GM18873 (cell line): ENCODE data around the gene EXD1.
"Not testable (repeated sequence)": the region's sequence is repeated elsewhere in the genome, so short reads cannot be mapped to it uniquely, and the experiment has no call there.

ENCODE experiments used
- ATAC-seq: cut with Tn5 transposase; IDR thresholded peaks from one replicate; pipeline ENCODE4 v1.9.1; 2021; ENCODE audit warnings: mild to moderate bottlenecking, moderate library complexity, moderate number of reproducible peaks; ENCODE audit not compliant: unreplicated experiment, low FRiP score

EXD1 gene

GRCh38 chr15:41230650-41231421, at the start of gene EXD1, which contains the start of gene CHP1:
Gene EXD1 (minus strand): TSS chr15:41230757. CDS start chr15:41226575, 4,182 bp downstream.
Gene CHP1 (plus strand): TSS chr15:41231268. CDS start chr15:41231383, 115 bp downstream.
- ATAC-seq: peak; percentile 80

DNA sequence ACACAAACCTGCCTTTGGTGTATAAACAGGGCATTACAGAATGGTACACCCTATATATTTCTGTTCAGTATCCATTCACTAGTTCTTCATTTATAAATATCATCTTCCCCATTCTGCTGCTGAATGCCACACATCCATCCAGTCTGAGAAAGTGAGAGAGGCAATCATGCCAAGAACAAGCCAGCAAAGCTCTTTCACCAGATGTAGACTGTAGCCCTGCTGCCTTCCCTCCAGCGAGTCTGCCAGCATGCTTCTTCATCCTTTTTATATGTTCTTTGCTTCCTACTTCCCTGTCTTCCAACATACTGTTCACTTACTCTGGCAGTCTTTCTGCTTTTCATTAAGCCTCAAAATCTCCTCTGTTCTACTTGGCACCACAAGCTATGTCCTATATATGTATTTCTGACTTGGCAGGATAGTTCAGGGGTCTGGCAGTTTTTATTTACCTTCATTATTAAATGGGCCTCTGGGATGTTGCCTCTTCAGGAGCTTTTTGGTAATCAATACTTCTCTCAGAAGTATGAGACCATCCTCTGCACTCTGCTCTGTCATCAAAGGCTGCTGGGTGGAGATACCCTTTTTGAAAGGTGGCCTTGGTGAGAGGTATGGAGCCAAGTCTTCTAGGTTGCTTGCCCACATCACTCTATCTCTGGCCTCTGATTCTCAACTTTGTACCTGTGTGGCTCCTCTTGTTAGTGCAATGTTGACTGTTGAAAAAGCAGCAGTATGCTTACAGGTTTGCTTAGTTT, 49.2 kb upstream of the EXD1 start:
- no peak for ATAC-seq

- ATAC-seq: no peak
These were observed 47.8 kb upstream of the EXD1 start for GRCh38 chr15:41278319-41278718.

DNA sequence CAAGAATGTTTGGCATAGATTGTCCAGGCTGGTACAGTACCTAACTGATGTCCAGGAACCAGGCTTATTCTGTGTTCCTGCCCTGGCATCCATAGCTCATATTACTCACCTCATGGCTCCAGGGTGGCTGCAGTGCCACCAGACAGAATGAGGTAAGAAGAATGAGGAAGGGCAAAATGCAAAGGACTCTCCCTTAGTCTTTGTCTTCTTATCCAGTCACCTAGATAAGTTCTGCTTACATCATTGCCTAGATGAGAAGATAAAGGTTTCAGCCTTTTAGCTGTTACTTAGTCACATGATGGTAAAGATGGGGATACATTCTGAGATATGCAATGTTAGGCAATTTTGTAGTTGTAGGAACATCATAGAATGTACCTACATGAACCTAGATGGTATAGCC, 46.3 kb upstream of the EXD1 start:
- ATAC-seq: no peak

- ATAC-seq: no peak
These were observed 39.3 kb upstream of the EXD1 start for GRCh38 chr15:41269887-41270286.

GRCh38 chr15:41263891-41264351, 33.4 kb upstream of the EXD1 start:
- no peak for ATAC-seq

- no peak for ATAC-seq
These were observed 32.0 kb upstream of the EXD1 start for GRCh38 chr15:41262571-41262970.

DNA sequence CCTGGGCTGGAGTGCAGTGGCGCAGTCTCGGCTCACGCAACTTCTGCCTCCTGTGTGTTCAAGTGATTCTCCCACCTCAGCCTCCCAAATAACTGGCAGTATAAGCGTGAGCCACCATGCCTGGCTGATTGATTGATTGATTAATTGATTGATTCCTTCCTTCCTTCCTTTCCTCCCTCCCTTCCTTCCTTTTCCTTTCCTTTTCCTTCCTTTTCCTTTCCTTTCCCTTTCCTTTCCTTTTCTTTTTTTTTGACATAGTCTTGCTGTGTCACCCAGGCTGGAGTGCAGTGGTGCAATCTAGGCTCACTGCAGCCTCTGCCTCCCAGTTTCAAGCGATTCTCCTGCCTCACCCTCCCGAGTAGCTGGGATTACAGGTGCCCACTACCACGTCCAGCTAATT, 30.4 kb upstream of the EXD1 start:
- ATAC-seq: not testable (repeated sequence)

DNA sequence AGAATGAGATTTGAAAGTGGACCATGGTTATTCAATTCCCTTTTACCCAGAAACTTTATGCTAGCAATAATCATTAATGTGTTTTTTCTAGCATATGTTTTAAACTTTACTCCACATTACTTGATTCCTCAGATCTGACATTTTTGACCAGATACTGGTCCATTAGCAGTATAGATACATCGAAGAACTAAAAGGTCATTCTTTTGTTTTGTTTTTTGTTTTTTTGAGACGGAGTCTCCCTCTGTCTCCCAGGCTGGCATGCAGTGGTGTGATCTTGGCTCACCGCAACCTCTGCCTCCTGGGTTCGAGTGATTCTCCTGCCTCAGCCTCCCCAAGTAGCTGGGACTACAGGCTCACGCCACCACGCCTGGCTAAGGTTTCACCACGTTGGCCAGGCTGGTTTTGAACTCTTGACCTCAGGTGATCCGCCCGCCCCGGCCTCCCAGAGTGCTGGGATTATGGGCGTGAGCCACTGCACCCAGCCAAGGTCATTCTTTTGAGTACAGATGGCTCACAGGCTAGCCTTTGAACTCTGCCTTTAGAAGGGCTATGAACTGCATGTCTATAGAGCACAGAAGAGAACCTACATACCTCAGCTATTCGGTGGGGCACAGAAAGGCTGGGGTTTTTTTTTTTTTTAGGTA, 29.1 kb upstream of the EXD1 start:
- ATAC-seq: no peak

DNA sequence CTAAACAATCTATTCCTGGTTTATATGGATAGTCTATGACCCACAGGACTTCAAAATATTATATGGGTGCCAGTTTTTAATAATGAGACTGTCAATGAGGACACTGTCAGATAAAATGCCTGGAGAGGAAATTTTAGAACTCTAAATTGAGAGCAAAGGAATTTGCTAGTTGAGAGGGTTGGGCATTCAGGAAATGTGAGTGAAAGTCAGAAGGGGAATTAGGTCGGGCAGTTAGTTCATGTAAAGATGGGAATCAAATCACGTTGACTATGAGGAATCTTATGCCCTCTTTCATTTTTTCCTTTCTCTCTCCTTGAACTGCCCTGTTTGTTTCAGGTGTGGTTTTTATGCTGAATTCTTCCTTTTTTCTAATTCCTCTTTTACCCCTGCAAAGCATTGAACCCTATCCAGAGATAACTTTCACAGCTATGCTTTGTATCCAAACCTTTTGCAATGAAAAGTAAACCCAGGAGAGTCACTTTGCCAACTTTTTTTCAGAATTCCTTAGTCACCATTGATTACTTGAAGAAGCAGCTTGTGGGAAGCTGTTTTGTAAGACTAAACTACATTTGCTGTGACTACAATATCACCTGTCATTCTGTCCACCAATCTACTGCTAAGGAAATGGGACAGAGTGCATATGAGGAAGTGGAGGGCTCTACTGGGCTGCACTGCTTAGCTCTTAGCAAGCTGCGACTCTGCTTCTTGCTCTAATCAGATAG, 28.4 kb upstream of the EXD1 start:
- no peak for ATAC-seq

DNA sequence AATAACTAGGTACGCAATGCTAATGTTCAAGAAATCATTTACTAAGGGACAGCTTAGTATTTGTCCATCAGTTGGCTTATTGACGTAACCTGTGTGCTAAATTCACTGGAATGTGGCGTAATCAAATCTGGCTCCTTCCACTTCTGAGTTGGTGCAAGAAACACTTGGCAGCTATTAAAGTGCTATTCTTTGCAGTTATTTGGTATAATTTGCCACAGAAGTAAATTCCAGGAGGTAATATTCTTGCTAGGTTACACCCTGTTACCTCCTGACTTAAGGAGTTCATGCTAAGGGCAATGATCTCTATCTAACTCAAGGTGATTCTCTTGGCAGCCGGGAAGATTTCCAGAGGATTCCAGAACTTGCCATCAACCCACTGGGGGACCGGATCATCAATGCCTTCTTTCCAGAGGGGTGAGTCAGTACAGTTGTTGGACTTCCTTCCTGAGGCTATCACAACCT, 26.1 kb upstream of the EXD1 start:
- ATAC-seq: no peak

GRCh38 chr15:41256103-41256502, 25.5 kb upstream of the EXD1 start:
- ATAC-seq: no peak

- ATAC-seq: no peak
These were observed 24.0 kb upstream of the EXD1 start for GRCh38 chr15:41254560-41254959.

DNA sequence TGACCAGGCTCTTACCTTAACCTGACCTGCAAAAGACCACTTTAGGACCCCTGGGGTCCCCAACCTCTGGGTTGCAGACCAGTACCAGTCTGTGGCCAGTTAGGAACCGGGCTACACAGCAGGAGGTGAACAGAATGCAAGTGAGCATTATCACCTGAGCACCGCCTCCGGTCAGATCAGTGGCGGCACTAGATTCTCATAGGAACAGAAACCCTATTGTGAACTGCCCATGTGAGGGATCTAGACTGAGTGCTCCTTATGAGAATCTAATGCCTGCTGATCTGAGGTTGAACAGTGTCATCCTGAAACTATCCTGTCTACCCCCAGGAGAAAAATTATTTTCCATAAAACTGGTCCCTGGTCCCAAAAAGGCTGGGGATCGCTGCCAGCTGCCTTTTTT, 20.9 kb upstream of the EXD1 start:
- ATAC-seq: no peak

DNA sequence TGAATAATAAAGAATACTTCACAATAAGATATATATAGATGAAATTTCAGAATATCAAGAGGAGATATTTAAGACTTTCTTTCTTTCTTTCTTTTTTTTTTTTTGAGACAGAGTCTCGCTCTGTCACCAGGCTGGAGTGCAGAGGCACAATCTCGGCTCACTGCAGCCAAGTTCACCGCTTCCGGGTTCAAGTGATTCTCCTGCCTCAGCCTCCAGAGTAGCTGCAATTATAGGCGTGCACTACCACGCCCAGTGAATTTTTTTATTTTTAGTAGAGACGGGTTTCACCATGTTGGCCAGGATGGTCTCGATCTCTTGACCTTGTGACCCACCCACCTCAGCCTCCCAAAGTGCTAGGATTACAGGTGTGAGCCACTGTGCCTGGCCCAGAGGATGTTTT, 20.2 kb upstream of the EXD1 start:
- ATAC-seq: not testable (repeated sequence)

DNA sequence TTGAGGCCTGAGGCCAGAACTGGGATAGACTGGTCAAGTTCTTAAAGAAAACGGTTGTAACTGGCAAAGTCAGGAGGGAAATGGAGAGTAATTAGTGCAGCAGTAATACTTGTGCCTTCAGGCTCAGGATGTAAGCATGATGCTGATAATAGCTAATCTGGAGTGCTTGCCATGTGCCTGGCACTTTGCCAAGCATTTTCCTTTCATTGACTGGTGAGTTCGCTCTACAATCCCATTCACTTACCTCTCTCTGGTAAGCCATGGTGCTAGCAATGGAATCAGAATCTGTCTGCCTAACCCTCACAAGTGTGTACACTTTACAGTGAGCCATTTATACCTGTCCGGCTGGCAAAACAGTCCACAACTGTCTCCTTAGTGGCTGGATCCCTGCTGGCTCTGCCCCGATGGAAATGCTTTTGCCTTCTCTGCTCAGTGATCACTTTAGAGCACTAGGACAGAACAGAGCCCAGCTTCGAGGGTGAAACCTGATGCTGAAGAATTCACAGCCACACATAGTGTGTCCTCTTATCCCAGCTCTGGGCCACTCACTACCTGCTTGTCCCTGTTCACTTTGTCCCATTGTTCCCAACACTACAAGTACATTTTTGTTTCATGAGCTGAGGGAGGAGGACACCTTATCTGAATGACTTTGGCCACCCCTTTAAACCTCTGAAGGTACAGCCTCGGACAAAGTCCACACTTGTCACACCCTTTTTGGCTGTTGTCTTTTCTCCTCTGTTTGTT, 10.8 kb upstream of the EXD1 start:
- ATAC-seq: no peak

DNA sequence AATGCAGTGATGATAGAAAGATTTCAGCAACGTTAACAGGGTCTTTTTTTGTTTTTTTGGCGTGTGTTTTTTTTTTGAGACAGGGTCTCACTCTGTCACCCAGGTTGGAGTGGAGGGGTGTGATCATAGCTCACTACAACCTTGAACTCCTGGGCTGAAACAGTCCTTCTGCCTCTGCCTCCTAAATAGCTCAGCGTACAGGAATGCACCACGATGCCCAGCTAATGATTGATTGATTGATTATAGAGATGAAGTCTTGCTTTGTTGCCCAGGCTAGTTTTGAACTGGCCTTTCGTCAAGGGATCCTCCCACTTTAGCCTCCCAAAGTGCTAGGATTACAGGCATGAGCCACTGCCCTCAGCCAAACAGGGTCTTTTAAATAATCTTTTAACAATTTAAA, 7.5 kb upstream of the EXD1 start:
- ATAC-seq: no peak

- no peak for ATAC-seq
These were observed 5.4 kb upstream of the EXD1 start for GRCh38 chr15:41235929-41236328.

DNA sequence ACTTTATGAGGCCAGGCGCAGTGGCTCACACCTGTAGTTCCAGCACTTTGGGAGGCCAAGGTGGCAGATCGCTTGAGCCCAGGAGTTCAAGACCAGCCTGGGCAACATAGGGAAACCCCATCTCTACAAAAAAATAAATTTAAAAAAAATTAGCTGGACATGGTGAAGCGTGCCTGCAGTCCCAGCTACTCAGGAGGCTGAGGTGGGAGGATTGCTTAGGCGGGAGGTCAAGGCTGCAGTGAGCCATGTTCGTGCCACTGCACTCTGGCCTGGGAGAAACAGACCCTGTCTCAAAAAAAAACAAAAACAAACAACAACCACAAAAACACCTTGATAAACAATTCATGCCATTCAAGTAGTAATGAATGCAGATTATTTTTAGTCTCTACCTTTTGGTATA, 4.7 kb upstream of the EXD1 start:
- ATAC-seq: not testable (repeated sequence)

DNA sequence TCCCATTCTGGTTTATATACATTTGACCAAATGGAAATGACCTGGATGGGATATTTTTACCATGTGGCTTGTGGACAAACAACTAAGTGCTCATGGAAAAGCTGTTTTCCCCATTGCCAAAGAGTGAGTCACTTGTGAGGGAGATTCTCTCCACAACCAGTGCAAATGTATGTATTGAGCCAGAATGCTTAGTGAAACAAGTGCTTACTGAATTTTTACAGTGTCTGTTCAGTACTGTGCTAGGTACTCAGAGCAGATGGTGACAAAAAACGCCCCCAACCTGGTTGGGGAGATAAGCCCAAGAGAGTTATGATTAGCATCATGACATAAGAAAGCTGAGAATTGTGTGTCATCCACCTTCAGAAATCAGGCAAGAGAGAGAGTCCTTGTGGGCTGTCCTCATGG, 2.8 kb upstream of the EXD1 start:
- no peak for ATAC-seq
